Body of pancreas (tissue), 4 donors: ENCODE data around the gene EHBP1L1. TPM values are rescaled to one million over a fixed set of nuclear protein-coding genes. Genes with fewer than 3 reads are reported as not detected.

Source experiments
- ATAC-seq: fragments of 150-250 bp; one replicate; pipeline ENCODE4 v1.9.1; 2016
- DNase-seq, 4 donors: peaks; one replicate each; pipeline ENCODE4 v3.0.0-alpha.2; 2019
- H3K27ac ChIP-seq, 4 donors: fragments of 200-600 bp; sonication (generic); 1 replicate in 3 of 4; 2 replicates in 1 of 4; pipeline versions ENCODE4 v1.5.1 to v1.6.1; 2016 to 2019; ENCODE audit warnings: mild to moderate bottlenecking in 1 of 4, mixed read lengths in 1 of 4, moderate library complexity in 1 of 4
- H3K27me3 ChIP-seq, 2 donors: fragments of 200-600 bp; sonication (generic); one replicate each; pipeline ENCODE4 v1.6.0; 2016; ENCODE audit warnings: mild to moderate bottlenecking in 1 of 2
- H3K36me3 ChIP-seq, 2 donors: fragments of 200-600 bp; sonication (generic); replicated peaks in 1 of 2; 2 replicates each; pipeline ENCODE4 v1.5.1; 2016; ENCODE audit warnings: low read depth in 2 of 2; ENCODE audit not compliant: insufficient read depth in 1 of 2
- H3K4me1 ChIP-seq: fragments of 200-600 bp; sonication (generic); one replicate; pipeline ENCODE4 v1.6.0; 2016
- H3K4me3 ChIP-seq, 2 donors: fragments of 200-600 bp; sonication (generic); 1 replicate in 1 of 2; 2 replicates in 1 of 2; pipeline ENCODE4 v1.5.1; 2016 to 2019
- H3K9me3 ChIP-seq, 3 donors: fragments of 200-600 bp; sonication (generic); 1 replicate in 2 of 3; 2 replicates in 1 of 3; pipeline ENCODE4 v1.5.1; 2016
- CTCF ChIP-seq, 7 experiments: fragments of 450-650 bp in 4 of 7; fragments of 200-600 bp in 3 of 7; sonication (generic) in 3 of 7; IDR thresholded peaks; one replicate each; pipeline ENCODE4 v1.5.1; 2016 to 2019; ENCODE audit warnings: antibody characterized with exemption in 7 of 7
- POLR2A ChIP-seq, 3 donors: fragments of 450-650 bp; IDR thresholded peaks; one replicate each; pipeline ENCODE4 v1.6.1; 2016; ENCODE audit warnings: antibody characterized with exemption in 3 of 3, mild to moderate bottlenecking in 2 of 3
- WGBS, 2 donors: methylation state at CpG; one replicate each; pipeline ENCODE4 v1.1.5; 2017; 5-methylcytosine and 5-hydroxymethylcytosine counted together
- intact Hi-C: fragments of 100-400 bp; cut with DNase I; formaldehyde crosslinking; loops from one replicate; pipeline ENCODE4 v1.15.1; 2023
- total RNA-seq, 2 donors: library from RNA; depleted of rRNA; stranded (reverse); fragments of >200 nt; gene quantifications; one replicate each; pipeline ENCODE4 v1.1.0, GENCODE V29; 2016

The EHBP1L1 gene
- total RNA-seq, 2 donors from 2014 or later, result 35.0 to 76.1 TPM

- TF ChIP-seq POLR2A (IDR thresholded peaks at IDR 0.05) (no peak), CTCF (IDR thresholded peaks at IDR 0.05) (no peak)
- Histone ChIP-seq H3K4me3 (no peak overlapping the region), H3K4me1 (no peaks in the 10 kb centered on the region), H3K36me3 (peaks cover 0 to 37% of the 10 kb centered on the region in 2 donors), H3K27me3 (no peaks in the 10 kb centered on the region), H3K9me3 (no peaks in the 10 kb centered on the region), H3K27ac (no peak overlapping the region)
- intact Hi-C loops, result no loop called here
- ATAC-seq (no peak), DNase-seq (no peak)
- 87 to 94% methylated on average over 9 to 27 of the region's 30 CpGs for WGBS, 2 donors
Observed at GRCh38 chr11:65624931-65625627, 49.2 kb downstream of the EHBP1L1 start.

GRCh38 chr11:65625628-65626342, 49.9 kb downstream of the EHBP1L1 start:
- DNase-seq, result peak in 3 of 4 donors; percentile 60 to 67 (median 64)
- Histone ChIP-seq H3K27ac (no peak overlapping the region), H3K36me3 (peaks cover 0 to 41% of the 10 kb centered on the region in 2 donors), H3K9me3 (no peaks in the 10 kb centered on the region), H3K27me3 (no peaks in the 10 kb centered on the region), H3K4me3 (no peak overlapping the region), H3K4me1 (no peaks in the 10 kb centered on the region)
- peak; percentile 45 for ATAC-seq
- peak; percentile 24 to 65 (median 50) for TF ChIP-seq CTCF (IDR thresholded peaks at IDR 0.05)
- no peak for TF ChIP-seq POLR2A (IDR thresholded peaks at IDR 0.05)
- WGBS, 2 donors, result 68 to 73% methylated on average over 22 to 30 of the region's 30 CpGs
- intact Hi-C loops, result no loop called here

- no peak overlapping the region for H3K4me3 ChIP-seq
- peaks cover 0 to 41% of the 10 kb centered on the region in 2 donors for H3K36me3 ChIP-seq
- ATAC-seq (no peak), DNase-seq (no peak)
- no peak overlapping the region for H3K27ac ChIP-seq
- H3K4me1 ChIP-seq, result no peaks in the 10 kb centered on the region
- no peaks in the 10 kb centered on the region for H3K27me3 ChIP-seq
- intact Hi-C loops, result no loop called here
- no peaks in the 10 kb centered on the region for H3K9me3 ChIP-seq
- WGBS, 2 donors, result 89 to 93% methylated on average over 6 to 13 of the region's 13 CpGs
- no peak for TF ChIP-seq POLR2A (IDR thresholded peaks at IDR 0.05)
- no peak for TF ChIP-seq CTCF (IDR thresholded peaks at IDR 0.05)
Observed at GRCh38 chr11:65627202-65627601, 51.3 kb downstream of the EHBP1L1 start.

GRCh38 chr11:65629579-65629978, 53.7 kb downstream of the EHBP1L1 start:
- no peaks in the 10 kb centered on the region for H3K4me1 ChIP-seq
- intact Hi-C loops, result no loop called here
- H3K9me3 ChIP-seq, result no peaks in the 10 kb centered on the region
- H3K27ac ChIP-seq, result no peak overlapping the region
- WGBS, 2 donors, result 87 to 88% methylated on average over 6 to 14 of the region's 14 CpGs
- no peak overlapping the region for H3K4me3 ChIP-seq
- H3K27me3 ChIP-seq, result no peaks in the 10 kb centered on the region
- TF ChIP-seq POLR2A (IDR thresholded peaks at IDR 0.05), result no peak
- no peak for TF ChIP-seq CTCF (IDR thresholded peaks at IDR 0.05)
- H3K36me3 ChIP-seq, result peaks cover 0 to 36% of the 10 kb centered on the region in 2 donors
- no peak for ATAC-seq
- no peak for DNase-seq
